ENCODE measurements around the gene CFAP74. TPM values are rescaled to one million over a fixed set of nuclear protein-coding genes. Genes with fewer than 3 reads are reported as not detected.
A peak's percentile ranks its signal among the peaks of the same experiment; 100 is the strongest.

The CFAP74 gene, protein sequence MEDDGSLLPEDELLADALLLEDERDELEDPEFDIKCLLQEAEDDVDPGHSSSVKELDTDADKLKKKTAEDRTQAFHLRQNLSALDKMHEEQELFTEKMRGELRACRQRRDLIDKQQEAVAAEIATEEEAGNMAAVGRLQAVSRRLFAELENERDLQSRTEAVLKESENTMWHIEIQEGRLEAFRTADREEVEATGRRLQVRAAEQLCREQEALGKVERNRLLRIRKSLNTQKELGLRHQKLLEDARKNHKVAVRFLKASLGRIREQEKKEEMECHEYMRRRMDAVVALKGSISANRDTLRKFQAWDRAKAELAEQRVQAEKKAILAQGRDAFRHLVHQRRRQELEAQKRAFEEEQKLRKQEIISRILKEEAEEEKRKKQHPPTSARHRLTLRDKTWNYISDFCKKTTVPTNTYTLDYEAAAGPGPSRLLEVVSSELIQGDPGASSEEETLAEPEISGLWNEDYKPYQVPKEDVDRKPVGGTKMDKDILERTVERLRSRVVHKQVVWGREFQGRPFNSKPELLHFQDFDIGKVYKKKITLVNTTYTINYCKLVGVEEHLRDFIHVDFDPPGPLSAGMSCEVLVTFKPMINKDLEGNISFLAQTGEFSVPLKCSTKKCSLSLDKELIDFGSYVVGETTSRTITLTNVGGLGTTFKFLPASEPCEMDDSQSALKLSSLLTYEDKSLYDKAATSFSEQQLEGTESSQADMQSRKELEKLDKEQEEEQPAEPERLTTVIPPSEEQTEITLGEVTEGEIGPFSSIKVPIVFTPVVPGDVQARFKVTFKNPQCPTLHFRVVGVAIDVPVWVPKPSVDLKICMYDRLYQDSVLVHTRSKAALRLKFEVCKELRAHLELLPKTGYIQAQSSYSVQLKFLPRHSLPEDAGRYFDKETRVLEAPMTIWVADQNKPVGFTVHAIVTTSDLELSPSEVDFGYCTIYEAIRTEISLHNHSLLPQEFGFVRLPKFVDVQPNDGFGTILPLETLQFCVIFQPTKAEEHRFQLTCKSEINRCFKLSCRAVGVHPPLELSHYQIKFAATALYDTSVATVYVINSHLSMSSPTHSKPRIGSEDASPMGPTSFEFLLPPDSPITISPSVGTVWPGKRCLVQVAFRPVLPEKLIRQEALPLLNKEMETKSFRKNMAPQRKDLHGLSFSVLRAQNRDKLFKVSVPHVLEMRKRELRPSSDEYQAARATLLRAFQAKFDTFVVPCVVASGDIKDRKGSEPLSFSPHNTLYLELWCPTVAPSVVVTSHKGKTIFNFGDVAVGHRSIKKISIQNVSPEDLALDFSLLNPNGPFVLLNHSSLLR (N-terminal part only)
- total RNA-seq (not detected in 2 replicates), polyA plus RNA-seq (0.07 TPM in 1 of 2 replicates, not detected in the other)

- H3K4me1 ChIP-seq (ENCODE audit: insufficient read depth): peaks cover 4% of the 10 kb centered on the region
- no peaks in the 10 kb centered on the region for H3K9me2 ChIP-seq (replicated peaks; ENCODE audit: insufficient read depth)
- H3K27ac ChIP-seq: no peak within 1 kb of the TSS
- peak within 1 kb of the TSS; percentile 53 for H2AFZ ChIP-seq
- no peaks in the 10 kb centered on the region for H4K20me1 ChIP-seq (ENCODE audit: insufficient read depth, poor library complexity, severe bottlenecking)
- H3K4me2 ChIP-seq: peak within 1 kb of the TSS; percentile 84
- H3K4me3 ChIP-seq: no peak within 1 kb of the TSS
- peaks cover 3% of the 10 kb centered on the region for H3K27me3 ChIP-seq
- peak; percentile 76 for DNase-seq (ENCODE audit: low spot score)
- no peaks in the 10 kb centered on the region for H3K36me3 ChIP-seq (replicated peaks; ENCODE audit: insufficient read depth, low read depth)
- H3K79me2 ChIP-seq: no peaks in the 10 kb centered on the region
- 11% methylated on average over 36 of the region's 49 CpGs for WGBS (ENCODE audit: low lambda C conversion rate, missing lambda C conversion rate)
- TF ChIP-seq EZH2phosphoT487 (IDR thresholded peaks at IDR 0.05; ENCODE audit: low read depth, severe bottlenecking, unreplicated experiment): no peak
- TF ChIP-seq CTCF (IDR thresholded peaks at IDR 0.05; ENCODE audit: poor library complexity): no peak
- TF ChIP-seq EZH2 (IDR thresholded peaks at IDR 0.05; ENCODE audit: borderline replicate concordance): no peak
- no peaks in the 10 kb centered on the region for H3K9me3 ChIP-seq (ENCODE audit: low read depth)
These were observed at the start of gene CFAP74 for GRCh38 chr1:2003541-2004131. TSS of gene CFAP74 (minus strand) at chr1:2003786. CDS start at chr1:1990956, 12,830 bp downstream.

DNA sequence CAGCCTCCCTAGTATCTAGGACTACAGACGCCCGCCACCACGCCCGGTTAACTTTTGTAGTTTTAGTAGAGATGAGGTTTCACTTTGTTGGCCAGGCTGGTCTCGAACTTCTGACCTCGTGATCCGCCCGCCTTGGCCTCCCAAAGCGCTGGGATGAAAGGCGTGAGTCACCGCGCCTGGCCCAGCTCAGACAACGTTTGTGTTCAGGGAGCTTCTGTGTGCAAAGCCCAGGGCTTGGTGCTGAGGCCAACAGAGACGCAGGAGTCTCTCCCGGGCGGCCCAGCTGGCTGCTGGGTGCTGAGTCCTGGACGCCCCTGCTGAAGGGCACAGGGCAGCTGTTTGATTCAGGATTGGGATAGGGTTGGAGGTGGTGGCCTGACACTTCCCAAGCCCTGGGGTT, 49.6 kb upstream of the CFAP74 start:
- Histone ChIP-seq H3K4me2 (no peak overlapping the region), H3K4me3 (no peak overlapping the region), H3K27me3 (no peaks in the 10 kb centered on the region), H3K9me2 (replicated peaks; ENCODE audit: insufficient read depth) (no peaks in the 10 kb centered on the region), H3K27ac (no peak overlapping the region), H3K36me3 (replicated peaks; ENCODE audit: insufficient read depth, low read depth) (no peaks in the 10 kb centered on the region), H2AFZ (no peak overlapping the region), H3K9me3 (ENCODE audit: low read depth) (no peaks in the 10 kb centered on the region), H3K79me2 (peaks cover 37% of the 10 kb centered on the region), H4K20me1 (ENCODE audit: insufficient read depth, poor library complexity, severe bottlenecking) (peaks cover 16% of the 10 kb centered on the region), H3K4me1 (ENCODE audit: insufficient read depth) (peaks cover 9% of the 10 kb centered on the region)
- 90% methylated on average over 17 of the region's 17 CpGs for WGBS (ENCODE audit: low lambda C conversion rate, missing lambda C conversion rate)
- TF ChIP-seq CTCF (IDR thresholded peaks at IDR 0.05; ENCODE audit: poor library complexity) (no peak), EZH2phosphoT487 (IDR thresholded peaks at IDR 0.05; ENCODE audit: low read depth, severe bottlenecking, unreplicated experiment) (no peak), EZH2 (IDR thresholded peaks at IDR 0.05; ENCODE audit: borderline replicate concordance) (no peak)
- no peak for DNase-seq (ENCODE audit: low spot score)

DNA sequence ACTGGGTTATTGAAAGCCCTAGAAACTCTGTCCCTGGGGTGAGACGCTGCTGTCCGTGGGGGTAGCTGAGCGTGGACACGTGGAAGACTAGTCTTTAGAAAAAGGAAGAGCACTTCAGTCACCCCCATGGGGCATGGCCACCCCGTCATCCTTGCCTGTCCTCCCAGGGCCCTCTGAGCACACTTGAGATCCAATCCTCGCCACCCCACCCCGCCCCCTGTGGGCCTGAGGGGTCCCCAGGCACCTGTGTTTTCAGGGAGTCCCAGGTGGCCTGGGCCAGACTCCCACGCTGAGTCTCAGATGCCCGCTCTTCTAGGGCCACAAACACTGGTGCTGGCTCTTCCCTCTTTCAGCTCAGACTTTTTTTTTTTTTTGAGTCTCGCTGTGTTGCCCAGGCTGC, 49.2 kb upstream of the CFAP74 start:
- WGBS (ENCODE audit: low lambda C conversion rate, missing lambda C conversion rate): 92% methylated on average over 9 of the region's 10 CpGs
- H3K4me3 ChIP-seq: no peak overlapping the region
- H4K20me1 ChIP-seq (ENCODE audit: insufficient read depth, poor library complexity, severe bottlenecking): peaks cover 16% of the 10 kb centered on the region
- H3K4me1 ChIP-seq (ENCODE audit: insufficient read depth): peaks cover 13% of the 10 kb centered on the region
- no peaks in the 10 kb centered on the region for H3K36me3 ChIP-seq (replicated peaks; ENCODE audit: insufficient read depth, low read depth)
- H3K27ac ChIP-seq: no peak overlapping the region
- no peaks in the 10 kb centered on the region for H3K27me3 ChIP-seq
- H3K4me2 ChIP-seq: peak overlapping the region; percentile 89
- H3K9me2 ChIP-seq (replicated peaks; ENCODE audit: insufficient read depth): no peaks in the 10 kb centered on the region
- H3K79me2 ChIP-seq: peaks cover 37% of the 10 kb centered on the region
- H2AFZ ChIP-seq: no peak overlapping the region
- DNase-seq (ENCODE audit: low spot score): no peak
- H3K9me3 ChIP-seq (ENCODE audit: low read depth): no peaks in the 10 kb centered on the region
- no peak for TF ChIP-seq CTCF (IDR thresholded peaks at IDR 0.05; ENCODE audit: poor library complexity)
- no peak for TF ChIP-seq EZH2 (IDR thresholded peaks at IDR 0.05; ENCODE audit: borderline replicate concordance)
- no peak for TF ChIP-seq EZH2phosphoT487 (IDR thresholded peaks at IDR 0.05; ENCODE audit: low read depth, severe bottlenecking, unreplicated experiment)
